ENCODE results near the gene ATP2A1. TPM values are rescaled to one million over a fixed set of nuclear protein-coding genes. Genes with fewer than 3 reads are reported as not detected.

Gene ATP2A1
- total and polyA plus RNA-seq, 2 of the 13 experiments (the other 11 are each of a cell fraction or from before 2014, with no cell fraction given): 3.2 to 12.5 TPM

- no peak for TF ChIP-seq TFDP1 (CRISPR knock-in tag; IDR thresholded peaks at IDR 0.05; ENCODE audit: borderline replicate concordance)
- no peak for TF ChIP-seq PCBP2 (optimal IDR thresholded peaks at IDR 0.05; ENCODE audit: low read depth, low read length, poor library complexity, severe bottlenecking)
- TF ChIP-seq SRF (IDR thresholded peaks at IDR 0.05; ENCODE audit: low read depth, low read length): no peak
- TF ChIP-seq ZHX1 (CRISPR knock-in tag; IDR thresholded peaks at IDR 0.05; ENCODE audit: low read depth): no peak
- TF ChIP-seq ZFP36 (IDR thresholded peaks at IDR 0.05; ENCODE audit: borderline replicate concordance, low read depth, low read length, partially characterized antibody): no peak
- no peak for TF ChIP-seq POGZ (CRISPR knock-in tag; IDR thresholded peaks at IDR 0.05)
- no peak for TF ChIP-seq ATF1 (CRISPR knock-in tag; IDR thresholded peaks at IDR 0.05)
- TF ChIP-seq, protein P1, sequence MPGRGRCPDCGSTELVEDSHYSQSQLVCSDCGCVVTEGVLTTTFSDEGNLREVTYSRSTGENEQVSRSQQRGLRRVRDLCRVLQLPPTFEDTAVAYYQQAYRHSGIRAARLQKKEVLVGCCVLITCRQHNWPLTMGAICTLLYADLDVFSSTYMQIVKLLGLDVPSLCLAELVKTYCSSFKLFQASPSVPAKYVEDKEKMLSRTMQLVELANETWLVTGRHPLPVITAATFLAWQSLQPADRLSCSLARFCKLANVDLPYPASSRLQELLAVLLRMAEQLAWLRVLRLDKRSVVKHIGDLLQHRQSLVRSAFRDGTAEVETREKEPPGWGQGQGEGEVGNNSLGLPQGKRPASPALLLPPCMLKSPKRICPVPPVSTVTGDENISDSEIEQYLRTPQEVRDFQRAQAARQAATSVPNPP (CRISPR knock-in tag; IDR thresholded peaks at IDR 0.05): no peak
- TF ChIP-seq ZFX (CRISPR knock-in tag; IDR thresholded peaks at IDR 0.05; ENCODE audit: low read depth): peak; percentile 44; the same call in 1 of the 2 replicates
- TF ChIP-seq ZMYM4 (CRISPR knock-in tag; IDR thresholded peaks at IDR 0.05): no peak
- no peak for TF ChIP-seq ZNF530 (CRISPR knock-in tag; IDR thresholded peaks at IDR 0.05; ENCODE audit: low read depth)
- TF ChIP-seq, protein P2, sequence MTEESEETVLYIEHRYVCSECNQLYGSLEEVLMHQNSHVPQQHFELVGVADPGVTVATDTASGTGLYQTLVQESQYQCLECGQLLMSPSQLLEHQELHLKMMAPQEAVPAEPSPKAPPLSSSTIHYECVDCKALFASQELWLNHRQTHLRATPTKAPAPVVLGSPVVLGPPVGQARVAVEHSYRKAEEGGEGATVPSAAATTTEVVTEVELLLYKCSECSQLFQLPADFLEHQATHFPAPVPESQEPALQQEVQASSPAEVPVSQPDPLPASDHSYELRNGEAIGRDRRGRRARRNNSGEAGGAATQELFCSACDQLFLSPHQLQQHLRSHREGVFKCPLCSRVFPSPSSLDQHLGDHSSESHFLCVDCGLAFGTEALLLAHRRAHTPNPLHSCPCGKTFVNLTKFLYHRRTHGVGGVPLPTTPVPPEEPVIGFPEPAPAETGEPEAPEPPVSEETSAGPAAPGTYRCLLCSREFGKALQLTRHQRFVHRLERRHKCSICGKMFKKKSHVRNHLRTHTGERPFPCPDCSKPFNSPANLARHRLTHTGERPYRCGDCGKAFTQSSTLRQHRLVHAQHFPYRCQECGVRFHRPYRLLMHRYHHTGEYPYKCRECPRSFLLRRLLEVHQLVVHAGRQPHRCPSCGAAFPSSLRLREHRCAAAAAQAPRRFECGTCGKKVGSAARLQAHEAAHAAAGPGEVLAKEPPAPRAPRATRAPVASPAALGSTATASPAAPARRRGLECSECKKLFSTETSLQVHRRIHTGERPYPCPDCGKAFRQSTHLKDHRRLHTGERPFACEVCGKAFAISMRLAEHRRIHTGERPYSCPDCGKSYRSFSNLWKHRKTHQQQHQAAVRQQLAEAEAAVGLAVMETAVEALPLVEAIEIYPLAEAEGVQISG (CRISPR knock-in tag; IDR thresholded peaks at IDR 0.05): 0 out of 2 replicates have a peak, but pooled peaks have one; percentile 13
- TF ChIP-seq ZNF790 (CRISPR knock-in tag; IDR thresholded peaks at IDR 0.05; ENCODE audit: borderline replicate concordance): 0 out of 2 replicates have a peak, but pooled peaks have one; percentile 34
- no peak for TF ChIP-seq GABPA (IDR thresholded peaks at IDR 0.05; ENCODE audit: low read depth, low read length)
- no peak for TF ChIP-seq GABPA (CRISPR knock-in tag; IDR thresholded peaks at IDR 0.05; ENCODE audit: low read depth)
- TF ChIP-seq SRSF1 (optimal IDR thresholded peaks at IDR 0.05; ENCODE audit: low read depth, low read length): no peak
- peak; percentile 52 for TF ChIP-seq SAP130 (CRISPR knock-in tag; IDR thresholded peaks at IDR 0.05; ENCODE audit: low read depth)
- TF ChIP-seq TARDBP (CRISPR knock-in tag; IDR thresholded peaks at IDR 0.05): no peak
- no peak for TF ChIP-seq ZBTB7A (CRISPR knock-in tag; IDR thresholded peaks at IDR 0.05)
- no peak for TF ChIP-seq CREB1 (IDR thresholded peaks at IDR 0.05)
- no peak for TF ChIP-seq CREB1 (CRISPR knock-in tag; IDR thresholded peaks at IDR 0.05)
- no peak for TF ChIP-seq ARID2 (CRISPR knock-in tag; IDR thresholded peaks at IDR 0.05; ENCODE audit: borderline replicate concordance)
- TF ChIP-seq RBM39 (IDR thresholded peaks at IDR 0.05; ENCODE audit: low read depth, low read length, poor library complexity, severe bottlenecking): no peak
Observed at GRCh38 chr16:28927815-28928214, 49.5 kb downstream of the ATP2A1 start (continued).

Data from HepG2 (cell line).